RWPE2 (cell line): ENCODE results near the gene FASTKD1.
"Not testable (repeated sequence)": the region's sequence is repeated elsewhere in the genome, so short reads cannot be mapped to it uniquely, and the experiment has no call there.

Experiments
- ATAC-seq: fragments of 200-7000 bp; cut with Tn5 transposase; 3 replicates; pipeline ENCODE4 v1.9.1; 2021; ENCODE audit warnings: low read depth
- DNase-seq: peaks from one replicate; pipeline ENCODE4 v3.0.0-alpha.2; 2020; ENCODE audit warnings: low spot score
- H3K27ac ChIP-seq: fragments of 450-650 bp; 2 replicates; pipeline ENCODE4 v1.5.1; 2017; ENCODE audit warnings: mild to moderate bottlenecking; ENCODE audit not compliant: poor library complexity, severe bottlenecking
- H3K27me3 ChIP-seq: fragments of 250-450 bp; sonication (Bioruptor Pico); 2 replicates; pipeline ENCODE4 v1.5.1; 2021; ENCODE audit warnings: mild to moderate bottlenecking, moderate library complexity; ENCODE audit not compliant: insufficient read depth, poor library complexity, severe bottlenecking
- H3K36me3 ChIP-seq: fragments of 250-450 bp; sonication (Bioruptor Pico); 2 replicates; pipeline ENCODE4 v1.5.1; 2020; ENCODE audit warnings: low read depth, mild to moderate bottlenecking, moderate library complexity
- H3K4me1 ChIP-seq: fragments of 250-450 bp; sonication (Bioruptor Pico); 2 replicates; pipeline ENCODE4 v1.5.1; 2021; ENCODE audit warnings: mild to moderate bottlenecking, moderate library complexity; ENCODE audit not compliant: insufficient read depth, poor library complexity, severe bottlenecking
- H3K4me3 ChIP-seq: fragments of 250-450 bp; sonication (Bioruptor Pico); 2 replicates; pipeline ENCODE4 v1.5.1; 2021; ENCODE audit warnings: mild to moderate bottlenecking, moderate library complexity; ENCODE audit not compliant: severe bottlenecking
- H3K9me3 ChIP-seq: fragments of 250-450 bp; sonication (Bioruptor Pico); 2 replicates; pipeline ENCODE4 v1.5.1; 2021; ENCODE audit warnings: mild to moderate bottlenecking, moderate library complexity; ENCODE audit not compliant: severe bottlenecking
- TF ChIP-seq, protein P1 (sequence below): fragments of 450-650 bp; IDR thresholded peaks from one replicate; pipeline ENCODE4 v1.5.1; 2017; ENCODE audit warnings: mild to moderate bottlenecking, moderate library complexity; ENCODE audit not compliant: poor library complexity, severe bottlenecking

Gene FASTKD1

DNA sequence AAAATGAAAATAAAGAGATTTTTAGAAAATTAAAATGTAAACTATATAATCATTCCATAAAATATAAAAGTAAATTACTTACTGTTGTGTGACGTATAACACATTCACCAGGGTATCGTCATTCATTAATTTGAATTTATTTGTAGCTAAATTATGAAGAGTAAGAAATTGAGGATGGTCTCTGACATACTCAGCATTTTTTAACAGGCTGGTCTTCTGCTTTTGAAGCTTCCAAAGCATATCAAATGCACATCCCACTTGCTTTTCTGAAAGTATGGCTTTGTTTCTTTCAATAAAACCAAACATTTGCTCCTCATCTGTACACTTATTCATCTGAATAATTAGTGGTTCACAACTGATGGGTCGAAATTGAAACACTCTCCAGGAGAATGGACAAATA lies 2.1 kb downstream of the FASTKD1 start:
- DNase-seq, result no peak
- Histone ChIP-seq H3K4me1 (peaks cover 27% of the 10 kb centered on the region), H3K27me3 (no peaks in the 10 kb centered on the region), H3K4me3 (no peak overlapping the region), H3K36me3 (peaks cover 42% of the 10 kb centered on the region), H3K27ac (no peak overlapping the region), H3K9me3 (no peaks in the 10 kb centered on the region)
- ATAC-seq, result no peak
- TF ChIP-seq, protein P1, sequence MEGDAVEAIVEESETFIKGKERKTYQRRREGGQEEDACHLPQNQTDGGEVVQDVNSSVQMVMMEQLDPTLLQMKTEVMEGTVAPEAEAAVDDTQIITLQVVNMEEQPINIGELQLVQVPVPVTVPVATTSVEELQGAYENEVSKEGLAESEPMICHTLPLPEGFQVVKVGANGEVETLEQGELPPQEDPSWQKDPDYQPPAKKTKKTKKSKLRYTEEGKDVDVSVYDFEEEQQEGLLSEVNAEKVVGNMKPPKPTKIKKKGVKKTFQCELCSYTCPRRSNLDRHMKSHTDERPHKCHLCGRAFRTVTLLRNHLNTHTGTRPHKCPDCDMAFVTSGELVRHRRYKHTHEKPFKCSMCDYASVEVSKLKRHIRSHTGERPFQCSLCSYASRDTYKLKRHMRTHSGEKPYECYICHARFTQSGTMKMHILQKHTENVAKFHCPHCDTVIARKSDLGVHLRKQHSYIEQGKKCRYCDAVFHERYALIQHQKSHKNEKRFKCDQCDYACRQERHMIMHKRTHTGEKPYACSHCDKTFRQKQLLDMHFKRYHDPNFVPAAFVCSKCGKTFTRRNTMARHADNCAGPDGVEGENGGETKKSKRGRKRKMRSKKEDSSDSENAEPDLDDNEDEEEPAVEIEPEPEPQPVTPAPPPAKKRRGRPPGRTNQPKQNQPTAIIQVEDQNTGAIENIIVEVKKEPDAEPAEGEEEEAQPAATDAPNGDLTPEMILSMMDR, result no peak

DNA sequence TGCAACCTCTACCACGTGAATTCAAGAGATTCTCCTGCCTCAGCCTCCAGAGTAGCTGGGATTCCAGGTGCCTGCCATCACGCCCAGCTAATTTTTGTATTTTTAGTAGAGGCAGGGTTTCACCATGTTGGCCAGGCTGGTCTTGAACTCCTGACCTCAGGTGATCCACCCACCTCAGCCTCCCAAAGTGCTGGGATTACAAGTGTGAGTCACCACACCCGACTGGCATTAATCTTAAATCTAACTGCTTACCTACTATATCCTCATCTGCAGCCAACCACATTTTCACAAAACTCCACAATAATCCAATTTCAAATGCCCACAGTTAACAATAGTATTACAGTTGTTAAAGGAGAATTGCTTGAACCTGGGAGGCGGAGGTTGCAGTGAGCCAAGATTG lies 2.9 kb downstream of the FASTKD1 start:
- peaks cover 27% of the 10 kb centered on the region for H3K4me1 ChIP-seq
- H3K9me3 ChIP-seq, H3K4me3 ChIP-seq, H3K27me3 ChIP-seq, H3K27ac ChIP-seq, ATAC-seq, DNase-seq: not testable (repeated sequence)
- peaks cover 44% of the 10 kb centered on the region for H3K36me3 ChIP-seq

DNA sequence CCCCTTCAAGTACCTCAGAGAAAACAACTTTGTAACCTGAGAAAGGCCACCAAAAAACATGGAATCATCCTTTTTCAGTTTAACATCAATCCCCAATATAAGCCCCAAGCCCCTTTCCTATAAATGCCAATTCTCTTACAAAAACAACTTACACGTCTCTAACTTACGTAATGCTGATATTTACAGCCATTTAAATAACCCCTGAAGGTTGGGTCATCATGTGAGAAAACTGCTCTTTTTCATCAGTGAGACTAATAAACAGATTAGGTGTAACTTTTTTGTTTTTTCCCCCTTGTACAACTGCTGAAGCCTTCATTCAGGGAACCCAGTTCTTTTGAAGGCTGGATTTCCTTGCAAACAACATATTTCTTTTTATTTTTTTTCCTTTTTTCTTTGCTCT lies 3.7 kb downstream of the FASTKD1 start:
- Histone ChIP-seq H3K4me3 (no peak overlapping the region), H3K36me3 (peaks cover 44% of the 10 kb centered on the region), H3K4me1 (peaks cover 27% of the 10 kb centered on the region), H3K9me3 (no peaks in the 10 kb centered on the region), H3K27ac (no peak overlapping the region), H3K27me3 (no peaks in the 10 kb centered on the region)
- DNase-seq (no peak), ATAC-seq (no peak)
- TF ChIP-seq, protein P1, result no peak

DNA sequence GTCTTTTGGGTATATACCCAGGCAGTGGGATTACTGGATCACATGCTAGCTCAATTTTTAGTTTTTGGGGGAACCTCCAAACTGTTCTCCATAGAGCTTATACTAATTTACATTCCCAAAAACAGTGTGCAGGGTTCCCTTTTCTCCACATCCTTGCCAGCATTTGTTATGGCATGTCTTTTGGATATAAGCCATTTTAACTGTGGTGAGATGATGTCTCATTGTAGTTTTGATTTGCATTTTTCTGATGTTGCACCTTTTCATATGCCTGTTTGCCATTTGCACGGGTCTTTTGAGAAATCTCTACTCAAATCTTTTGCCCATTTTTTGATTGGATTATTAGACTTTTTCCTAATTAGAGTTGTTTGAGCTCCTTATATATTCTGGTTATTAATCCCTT lies 8.0 kb downstream of the FASTKD1 start:
- Histone ChIP-seq H3K27ac (no peak overlapping the region), H3K4me3 (no peak overlapping the region), H3K27me3 (no peaks in the 10 kb centered on the region), H3K4me1 (peaks cover 6% of the 10 kb centered on the region), H3K9me3 (no peaks in the 10 kb centered on the region), H3K36me3 (peaks cover 37% of the 10 kb centered on the region)
- DNase-seq (no peak), ATAC-seq (no peak)
- TF ChIP-seq, protein P1, result no peak

DNA sequence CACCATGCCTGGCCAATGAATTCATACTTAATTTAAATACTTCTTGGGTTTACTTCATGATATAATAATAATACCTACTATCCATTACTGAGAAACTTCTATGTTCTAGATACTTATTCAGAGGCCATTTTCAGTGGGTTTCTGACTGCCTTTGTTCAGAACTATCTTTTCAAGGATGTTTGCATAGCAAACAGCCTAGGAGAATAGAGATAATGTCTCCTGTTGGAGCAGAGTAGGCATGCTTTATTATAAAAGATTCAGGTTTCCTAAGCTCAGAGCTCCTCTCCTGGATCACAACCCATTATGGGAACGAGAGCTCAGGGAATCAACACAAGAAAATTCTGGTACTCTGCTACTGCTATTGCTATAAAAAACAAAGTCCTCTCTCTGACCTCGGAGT lies 11.1 kb downstream of the FASTKD1 start:
- Histone ChIP-seq H3K4me3 (no peak overlapping the region), H3K27ac (no peak overlapping the region)
- no peak for DNase-seq

DNA sequence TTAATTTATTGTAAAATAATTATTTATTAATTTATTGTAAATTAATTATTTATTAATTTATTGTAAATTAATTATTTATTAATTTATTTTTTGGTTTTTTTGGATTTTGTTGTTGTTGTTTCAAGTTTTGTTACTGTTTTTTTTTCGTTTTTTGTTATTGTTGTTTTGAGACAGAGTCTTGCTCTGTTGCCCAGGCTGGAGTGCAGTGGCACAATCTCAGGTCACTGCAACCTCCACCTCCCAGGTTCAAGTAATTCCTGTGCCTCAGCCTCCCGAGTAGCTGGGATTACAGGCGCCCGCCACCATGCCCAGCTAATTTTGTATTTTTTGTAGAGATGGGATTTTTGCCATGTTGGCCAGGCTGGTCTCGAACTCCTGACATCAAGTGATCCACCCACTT lies 11.6 kb downstream of the FASTKD1 start:
- not testable (repeated sequence) for H3K4me3 ChIP-seq, H3K27me3 ChIP-seq, DNase-seq, H3K4me1 ChIP-seq, H3K27ac ChIP-seq, H3K9me3 ChIP-seq, ATAC-seq
- peaks cover 26% of the 10 kb centered on the region for H3K36me3 ChIP-seq

More for the DNA sequence above, 11.1 kb downstream of the FASTKD1 start:
- no peaks in the 10 kb centered on the region for H3K4me1 ChIP-seq
- peaks cover 28% of the 10 kb centered on the region for H3K36me3 ChIP-seq
- no peaks in the 10 kb centered on the region for H3K9me3 ChIP-seq
- TF ChIP-seq, protein P1, result no peak
- no peaks in the 10 kb centered on the region for H3K27me3 ChIP-seq
- ATAC-seq, result no peak
